RWPE1 (cell line): ENCODE results near the gene ATXN3L.

ENCODE experiments used
- CTCF ChIA-PET: fragments of 350-600 bp; sonication (Branson Sonifier 250); formaldehyde crosslinking; extraction: SDS; loops from one replicate; lab custom pipeline; 2021; lab: Yijun Ruan, JAX
- POLR2A ChIA-PET: fragments of 400-600 bp; formaldehyde crosslinking; extraction: SDS; loops from one replicate; lab custom pipeline; 2020; ENCODE audit warnings: antibody characterized with exemption; ENCODE audit not compliant: low non-redundant PET; lab: Yijun Ruan, JAX
- DNase-seq: peaks from one replicate; pipeline ENCODE4 v3.0.0; 2012; ENCODE audit warnings: low spot score
- H3K27ac ChIP-seq: fragments of 450-650 bp; 2 replicates; pipeline ENCODE4 v1.5.1; 2017
- CTCF ChIP-seq: fragments of 450-650 bp; conservative IDR thresholded peaks from 2 replicates; pipeline ENCODE4 v1.5.1; 2017; ENCODE audit warnings: low read depth, mild to moderate bottlenecking

ATXN3L gene

GRCh38 chrX:13319953-13320352 lies at the start of gene ATXN3L:
Gene ATXN3L, minus strand, starts transcription at chrX:13320053. Its CDS starts 119 bp downstream, at chrX:13319934.
- CTCF ChIA-PET: no interaction called here
- DNase-seq: no peak
- POLR2A ChIA-PET: no interaction called here
- H3K27ac ChIP-seq: no peak within 1 kb of the TSS
- TF ChIP-seq CTCF: no peak

- no peak for TF ChIP-seq CTCF
- no peak overlapping the region for H3K27ac ChIP-seq
- no peak for DNase-seq
- ChIA-PET CTCF (interaction anchor here (0.6 kb wide), 1 partner anchor 54 kb away, joined by 3 read pairs; no protein-coding TSS in a partner anchor), POLR2A (no interaction called here)
Observed at GRCh38 chrX:13369256-13370030, 49.6 kb upstream of the ATXN3L start.

GRCh38 chrX:13367950-13368349 lies 48.1 kb upstream of the ATXN3L start:
- no peak for TF ChIP-seq CTCF
- POLR2A ChIA-PET: no interaction called here
- DNase-seq: no peak
- CTCF ChIA-PET: no interaction called here
- no peak overlapping the region for H3K27ac ChIP-seq

GRCh38 chrX:13366698-13367097 lies 46.8 kb upstream of the ATXN3L start:
- no peak for DNase-seq
- TF ChIP-seq CTCF: no peak
- ChIA-PET POLR2A (no interaction called here), CTCF (no interaction called here)
- no peak overlapping the region for H3K27ac ChIP-seq

GRCh38 chrX:13365161-13365560 lies 45.3 kb upstream of the ATXN3L start:
- no peak for DNase-seq
- ChIA-PET POLR2A (no interaction called here), CTCF (no interaction called here)
- no peak for TF ChIP-seq CTCF
- H3K27ac ChIP-seq: no peak overlapping the region

- ChIA-PET POLR2A (no interaction called here), CTCF (no interaction called here)
- DNase-seq: no peak
- no peak overlapping the region for H3K27ac ChIP-seq
- TF ChIP-seq CTCF: no peak
Observed at GRCh38 chrX:13364230-13364857, 44.5 kb upstream of the ATXN3L start.
